AG10803 (cell line): Measurements from ENCODE around the gene MEAF6.
A peak's percentile ranks its signal among the peaks of the same experiment; 100 is the strongest.

Source experiments
- DNase-seq: peaks from one replicate; pipeline ENCODE4 v3.0.0; 2010; ENCODE audit warnings: low read depth
- H3K4me3 ChIP-seq: 2 replicates; pipeline ENCODE4 v1.5.1; 2011; ENCODE audit warnings: mild to moderate bottlenecking, low read length, control low read depth
- CTCF ChIP-seq: conservative IDR thresholded peaks from 2 replicates; pipeline ENCODE4 v1.5.1; 2011; ENCODE audit warnings: mild to moderate bottlenecking, low read length, control low read depth, inconsistent platforms

MEAF6 gene

GRCh38 chr1:37482004-37482785 lies 32.4 kb downstream of the MEAF6 start:
- no peak for DNase-seq
- TF ChIP-seq CTCF = no peak
- H3K4me3 ChIP-seq = no peak overlapping the region

- H3K4me3 ChIP-seq = no peak overlapping the region
- no peak for TF ChIP-seq CTCF
- DNase-seq = no peak
These were observed 33.1 kb downstream of the MEAF6 start for GRCh38 chr1:37481289-37482003.

- H3K4me3 ChIP-seq = no peak overlapping the region
- TF ChIP-seq CTCF = no peak
- DNase-seq = no peak
These were observed 33.8 kb downstream of the MEAF6 start for GRCh38 chr1:37480581-37481288.

- no peak for TF ChIP-seq CTCF
- DNase-seq = no peak
- H3K4me3 ChIP-seq = peak overlapping the region; percentile 84
These were observed 34.5 kb downstream of the MEAF6 start for GRCh38 chr1:37480125-37480466.

GRCh38 chr1:37479255-37480124 lies 35.1 kb downstream of the MEAF6 start:
- peak; percentile 91 for DNase-seq
- H3K4me3 ChIP-seq = peak overlapping the region; percentile 84
- no peak for TF ChIP-seq CTCF

- H3K4me3 ChIP-seq = peak overlapping the region; percentile 84
- DNase-seq = peak; percentile 80
- no peak for TF ChIP-seq CTCF
These were observed 35.7 kb downstream of the MEAF6 start for GRCh38 chr1:37478890-37479254.
